ENCODE results near the gene PPP1R14C.

PPP1R14C gene

GRCh38 chr6:150149146-150149545 is 6.3 kb downstream of the PPP1R14C start:
- CTCF ChIA-PET, result no interaction called here
- H3K4me3 ChIP-seq (ENCODE audit: low read depth, low read length), result no peak overlapping the region
- DNase-seq (ENCODE audit: low read depth, low spot score), result no peak
- POLR2A ChIA-PET, result no interaction called here
- no peak for TF ChIP-seq CTCF (IDR thresholded peaks at IDR 0.05; ENCODE audit: insufficient read depth, low read length, missing control alignments)

DNA sequence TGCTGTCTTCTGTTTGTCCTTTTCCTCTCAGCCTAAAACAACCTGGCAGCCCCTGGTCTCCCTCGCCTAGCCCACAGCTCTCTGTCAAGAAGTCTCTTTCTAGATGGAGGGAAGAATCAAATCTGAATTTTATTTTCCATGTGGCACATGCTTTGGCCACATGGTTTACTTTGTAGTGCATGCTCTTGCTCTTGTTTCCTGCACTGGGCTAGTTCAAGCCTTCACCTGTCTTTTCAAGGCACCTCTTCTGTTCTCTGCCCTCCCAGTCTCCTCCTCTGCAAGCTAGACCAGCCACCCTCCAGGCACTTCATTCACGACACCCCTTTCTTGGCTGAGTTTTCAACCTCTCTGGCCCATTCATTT is 7.6 kb downstream of the PPP1R14C start:
- ChIA-PET POLR2A (no interaction called here), CTCF (no interaction called here)
- no peak for TF ChIP-seq CTCF (IDR thresholded peaks at IDR 0.05; ENCODE audit: insufficient read depth, low read length, missing control alignments)
- no peak for DNase-seq (ENCODE audit: low read depth, low spot score)
- no peak overlapping the region for H3K4me3 ChIP-seq (ENCODE audit: low read depth, low read length)

DNA sequence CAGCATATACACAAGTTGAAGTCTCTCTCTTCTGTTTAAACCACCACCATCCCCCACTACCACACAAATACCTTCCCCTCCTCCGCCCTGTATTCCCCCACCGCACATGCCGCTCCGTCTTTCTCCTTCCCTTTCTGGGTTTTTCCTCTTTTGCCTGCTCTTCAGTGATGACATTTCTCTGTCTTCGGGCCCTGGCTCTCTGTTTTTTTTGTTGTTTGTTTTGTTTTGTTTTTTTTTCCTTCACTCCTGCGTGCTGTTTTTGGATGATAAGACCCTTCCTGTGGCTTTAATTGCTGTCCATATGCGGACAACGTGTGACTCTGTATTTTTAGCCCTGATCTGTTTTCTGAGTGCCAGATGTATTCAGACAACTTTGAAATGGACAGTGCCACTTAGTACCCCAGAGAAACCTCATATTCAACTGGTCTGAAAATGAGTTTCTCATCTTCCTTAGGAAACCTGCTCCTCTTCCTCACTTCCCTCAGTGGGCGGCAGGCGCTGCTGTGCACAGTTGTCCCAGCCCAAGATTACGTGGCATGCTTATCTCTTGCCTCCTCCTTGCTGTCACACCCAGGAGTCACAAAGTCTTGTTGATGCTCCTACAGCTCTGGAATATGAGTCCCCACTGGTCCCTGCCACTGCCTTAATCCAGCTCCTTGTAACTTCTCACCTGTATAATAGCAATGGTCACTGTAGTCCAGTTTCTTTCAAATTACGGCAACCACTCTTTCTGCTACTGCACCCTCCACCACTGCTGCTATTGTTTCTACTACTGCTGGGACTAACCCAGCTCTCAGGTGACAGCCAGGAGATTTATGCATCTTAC is 8.2 kb downstream of the PPP1R14C start:
- DNase-seq (ENCODE audit: low read depth, low spot score), result no peak

DNA sequence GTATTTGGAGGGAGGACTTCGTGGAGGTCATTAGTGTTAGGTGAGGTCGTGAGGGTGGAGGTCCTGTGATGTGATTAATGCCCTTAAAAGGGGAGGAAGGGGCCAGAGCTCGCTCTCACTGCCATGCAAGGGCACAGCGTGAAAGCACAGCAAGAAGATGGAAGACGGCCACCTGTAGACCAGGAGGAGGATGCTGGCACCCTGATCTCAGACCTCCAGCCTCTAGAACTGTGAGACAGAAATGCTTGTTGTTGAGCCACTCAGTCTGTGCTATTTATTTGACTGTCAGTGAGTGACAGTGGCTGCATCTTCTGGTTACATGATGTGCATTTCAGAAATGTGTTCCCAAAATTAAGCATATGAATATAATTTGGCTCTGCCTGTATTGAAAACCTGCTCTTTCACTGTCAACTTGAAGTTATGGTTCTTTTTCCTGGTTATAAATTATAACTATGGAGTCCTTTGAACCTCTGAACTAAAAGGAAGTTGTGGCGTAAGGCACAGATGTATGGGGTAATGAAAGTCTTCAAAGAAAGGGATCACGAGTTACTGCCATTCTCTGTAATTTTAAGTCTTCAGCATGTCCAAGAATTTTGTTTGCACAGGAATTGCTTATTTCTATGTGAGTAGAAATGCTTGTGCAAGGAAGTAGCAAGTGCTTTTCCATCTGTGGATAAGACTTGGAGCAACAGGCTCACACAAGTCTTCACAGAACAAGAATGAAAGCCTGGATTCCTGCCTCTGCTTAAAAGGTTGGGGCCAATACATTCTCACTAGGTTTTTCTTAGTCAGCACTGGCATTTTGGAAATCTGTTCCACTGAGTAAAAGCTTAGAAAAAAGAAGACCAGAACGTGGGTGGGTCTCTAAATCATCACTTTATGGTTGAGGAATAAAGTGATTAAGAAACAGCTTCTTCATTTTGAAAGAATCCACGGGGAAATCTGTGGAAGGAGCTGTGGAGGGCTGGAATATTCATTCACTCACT is 10.3 kb downstream of the PPP1R14C start:
- no peak for TF ChIP-seq CTCF (IDR thresholded peaks at IDR 0.05; ENCODE audit: insufficient read depth, low read length, missing control alignments)
- no peak for DNase-seq (ENCODE audit: low read depth, low spot score)
- CTCF ChIA-PET, result interaction anchor here (0.8 kb wide), 1 partner anchor 8 kb away, joined by 3 read pairs; no protein-coding TSS in a partner anchor
- H3K4me3 ChIP-seq (ENCODE audit: low read depth, low read length), result no peak overlapping the region
- POLR2A ChIA-PET, result no interaction called here

More for the DNA sequence above, 8.2 kb downstream of the PPP1R14C start:
- TF ChIP-seq CTCF (IDR thresholded peaks at IDR 0.05; ENCODE audit: insufficient read depth, low read length, missing control alignments), result no peak
- CTCF ChIA-PET, result no interaction called here
- no peak overlapping the region for H3K4me3 ChIP-seq (ENCODE audit: low read depth, low read length)
- POLR2A ChIA-PET, result no interaction called here

- POLR2A ChIA-PET, result interaction anchor here (0.7 kb wide), 1 partner anchor 525 kb away, joined by 3 read pairs; no protein-coding TSS in a partner anchor
- CTCF ChIA-PET, result interaction anchor here (0.8 kb wide), 1 partner anchor 9 kb away, joined by 3 read pairs; no protein-coding TSS in a partner anchor
- DNase-seq (ENCODE audit: low read depth, low spot score), result no peak
- no peak for TF ChIP-seq CTCF (IDR thresholded peaks at IDR 0.05; ENCODE audit: insufficient read depth, low read length, missing control alignments)
- H3K4me3 ChIP-seq (ENCODE audit: low read depth, low read length), result no peak overlapping the region
These were observed 11.2 kb downstream of the PPP1R14C start for GRCh38 chr6:150153905-150154492.
